Common myeloid progenitor, CD34-positive (primary cell): Measurements from ENCODE around the gene KIAA0232.

ENCODE experiments used
- CTCF ChIA-PET: fragments of 350-600 bp; sonication (Branson Sonifier 250); formaldehyde crosslinking; loops from one replicate; lab custom pipeline; 2021; ENCODE audit warnings: antibody characterized with exemption; lab: Charles Lee
- POLR2A ChIA-PET: fragments of 350-600 bp; sonication (Branson Sonifier 250); formaldehyde crosslinking; loops from one replicate; lab custom pipeline; 2021; ENCODE audit warnings: antibody characterized with exemption; lab: Charles Lee
- DNase-seq, 3 donors: peaks; one replicate each; pipeline versions ENCODE4 v3.0.0 to v3.0.0-alpha.2; 2013
- H3K27ac ChIP-seq, 2 experiments: 1 replicate in 1 of 2; 2 replicates in 1 of 2; pipeline ENCODE4 v1.7.0; 2013; ENCODE audit warnings: inconsistent platforms in 2 of 2, low read length in 2 of 2, mild to moderate bottlenecking in 2 of 2, low read depth in 1 of 2, moderate library complexity in 1 of 2; ENCODE audit not compliant: severe bottlenecking in 2 of 2, insufficient read depth in 1 of 2, poor library complexity in 1 of 2
- H3K27me3 ChIP-seq, 5 experiments: replicated peaks in 2 of 5; 1 replicate in 3 of 5; 2 replicates in 2 of 5; pipeline versions ENCODE4 v1.6.1 to v1.7.0; 2013; ENCODE audit warnings: low read length in 4 of 5, mild to moderate bottlenecking in 2 of 5, moderate library complexity in 2 of 5, inconsistent platforms in 1 of 5; ENCODE audit not compliant: insufficient read depth in 5 of 5, control insufficient read depth in 4 of 5
- H3K36me3 ChIP-seq, 4 experiments: 1 replicate in 2 of 4; 2 replicates in 2 of 4; pipeline versions ENCODE4 v1.6.1 to v1.7.0; 2013; ENCODE audit warnings: low read length in 3 of 4, control low read depth in 1 of 4, mild to moderate bottlenecking in 1 of 4; ENCODE audit not compliant: control insufficient read depth in 4 of 4, insufficient read depth in 4 of 4
- H3K4me1 ChIP-seq, 4 experiments: 1 replicate in 3 of 4; 2 replicates in 1 of 4; pipeline versions ENCODE4 v1.6.1 to v1.7.1; 2013; ENCODE audit warnings: low read length in 3 of 4, mild to moderate bottlenecking in 3 of 4, control low read depth in 1 of 4, inconsistent platforms in 1 of 4, moderate library complexity in 1 of 4; ENCODE audit not compliant: control insufficient read depth in 4 of 4, insufficient read depth in 4 of 4; ENCODE audit errors: control extremely low read depth in 1 of 4
- H3K4me3 ChIP-seq, 7 experiments: 1 replicate in 4 of 7; 2 replicates in 3 of 7; pipeline versions ENCODE4 v1.5.1 to v1.7.0; 2013; ENCODE audit warnings: mild to moderate bottlenecking in 7 of 7, low read length in 6 of 7, moderate library complexity in 6 of 7, inconsistent platforms in 2 of 7, low read depth in 2 of 7, control low read depth in 1 of 7; ENCODE audit not compliant: insufficient read depth in 4 of 7, control insufficient read depth in 1 of 7; ENCODE audit errors: extremely low read depth in 1 of 7
- H3K9me3 ChIP-seq, 5 experiments: 1 replicate in 4 of 5; 2 replicates in 1 of 5; pipeline versions ENCODE4 v1.6.1 to v1.7.1; 2013; ENCODE audit warnings: low read length in 4 of 5, mild to moderate bottlenecking in 2 of 5, inconsistent platforms in 1 of 5, low read depth in 1 of 5, moderate library complexity in 1 of 5; ENCODE audit not compliant: control insufficient read depth in 4 of 5, insufficient read depth in 2 of 5; ENCODE audit errors: control extremely low read depth in 1 of 5
- WGBS: methylation state at CpG from one replicate; pipeline ENCODE4 v1.1.5; 2013; ENCODE audit not compliant: insufficient coverage; 5-methylcytosine and 5-hydroxymethylcytosine counted together

The KIAA0232 gene

GRCh38 chr4:6840062-6840976, 57.8 kb downstream of the KIAA0232 start:
- DNase-seq: no peak
- POLR2A ChIA-PET: no interaction called here

GRCh38 chr4:6845027-6845426, 62.5 kb downstream of the KIAA0232 start:
- 88% methylated on average over 1 of the region's 1 CpG for WGBS
- DNase-seq: no peak
- ChIA-PET CTCF (interaction anchor here (0.6 to 1.2 kb wide), 5 partner anchors 38 to 61 kb away, joined by 3 to 4 read pairs (median 3); no protein-coding TSS in a partner anchor), POLR2A (no interaction called here)
- H3K4me1 ChIP-seq: peaks cover 0 to 4% (median 0%) of the 10 kb centered on the region in 4 experiments
- H3K4me3 ChIP-seq: no peak overlapping the region
- H3K36me3 ChIP-seq: peaks cover 4 to 24% (median 12%) of the 10 kb centered on the region in 4 experiments
- no peak overlapping the region for H3K27ac ChIP-seq
- no peaks in the 10 kb centered on the region for H3K9me3 ChIP-seq
- no peaks in the 10 kb centered on the region for H3K27me3 ChIP-seq

More at GRCh38 chr4:6840062-6840976, 57.8 kb downstream of the KIAA0232 start:
- CTCF ChIA-PET: interaction anchor here (2.1 kb wide), 1 partner anchor 32 kb away, joined by 4 read pairs; no protein-coding TSS in a partner anchor
- WGBS: 95% methylated on average over 4 of the region's 8 CpGs
- peaks cover 0 to 4% (median 0%) of the 10 kb centered on the region in 4 experiments for H3K4me1 ChIP-seq
- no peaks in the 10 kb centered on the region for H3K27me3 ChIP-seq
- H3K4me3 ChIP-seq: no peak overlapping the region
- no peaks in the 10 kb centered on the region for H3K9me3 ChIP-seq
- H3K27ac ChIP-seq: no peak overlapping the region
- H3K36me3 ChIP-seq: peaks cover 4 to 10% (median 6%) of the 10 kb centered on the region in 4 experiments

- Histone ChIP-seq H3K27ac (no peak overlapping the region), H3K9me3 (no peaks in the 10 kb centered on the region), H3K27me3 (no peaks in the 10 kb centered on the region), H3K36me3 (peaks cover 4 to 26% (median 11%) of the 10 kb centered on the region in 4 experiments), H3K4me1 (no peaks in the 10 kb centered on the region), H3K4me3 (no peak overlapping the region)
- 98% methylated on average over 5 of the region's 6 CpGs for WGBS
- ChIA-PET CTCF (interaction anchor here (0.6 to 1.2 kb wide), 6 partner anchors 28 to 62 kb away, joined by 3 to 4 read pairs (median 3); no protein-coding TSS in a partner anchor), POLR2A (no interaction called here)
- no peak for DNase-seq
Measured at GRCh38 chr4:6845574-6845973, 63.0 kb downstream of the KIAA0232 start.

GRCh38 chr4:6847178-6847577, 64.7 kb downstream of the KIAA0232 start:
- ChIA-PET CTCF (no interaction called here), POLR2A (no interaction called here)
- Histone ChIP-seq H3K36me3 (peaks cover 2 to 32% (median 18%) of the 10 kb centered on the region in 4 experiments), H3K4me1 (no peaks in the 10 kb centered on the region), H3K27ac (no peak overlapping the region), H3K9me3 (peaks cover 0 to 4% (median 0%) of the 10 kb centered on the region in 5 experiments), H3K4me3 (no peak overlapping the region), H3K27me3 (no peaks in the 10 kb centered on the region)
- 100% methylated on average over 1 of the region's 2 CpGs for WGBS
- no peak for DNase-seq

- Histone ChIP-seq H3K27me3 (no peaks in the 10 kb centered on the region), H3K27ac (no peak overlapping the region), H3K4me1 (peaks cover 0 to 6% (median 2%) of the 10 kb centered on the region in 4 experiments), H3K4me3 (no peak overlapping the region), H3K9me3 (peaks cover 0 to 11% (median 5%) of the 10 kb centered on the region in 5 experiments), H3K36me3 (peaks cover 4 to 40% (median 21%) of the 10 kb centered on the region in 4 experiments)
- CTCF ChIA-PET: interaction anchor here (0.9 to 1.0 kb wide), 2 partner anchors 16 to 24 kb away, joined by 3 to 4 read pairs; no protein-coding TSS in a partner anchor
- no peak for DNase-seq
- POLR2A ChIA-PET: no interaction called here
- 95% methylated on average over 3 of the region's 3 CpGs for WGBS
Measured at GRCh38 chr4:6848717-6849305, 66.3 kb downstream of the KIAA0232 start.

GRCh38 chr4:6849691-6850090, 67.2 kb downstream of the KIAA0232 start:
- Histone ChIP-seq H3K27ac (no peak overlapping the region), H3K27me3 (no peaks in the 10 kb centered on the region), H3K4me3 (no peak overlapping the region), H3K36me3 (peaks cover 4 to 38% (median 21%) of the 10 kb centered on the region in 4 experiments), H3K4me1 (peaks cover 0 to 14% (median 6%) of the 10 kb centered on the region in 4 experiments), H3K9me3 (peaks cover 0 to 11% (median 5%) of the 10 kb centered on the region in 5 experiments)
- DNase-seq: no peak
- 100% methylated on average over 1 of the region's 4 CpGs for WGBS
- ChIA-PET POLR2A (interaction anchor here (1.0 kb wide), 1 partner anchor 26 kb away, joined by 9 read pairs; no protein-coding TSS in a partner anchor), CTCF (interaction anchor here (0.9 kb wide), 1 partner anchor 17 kb away, joined by 3 read pairs; no protein-coding TSS in a partner anchor)
